ENCODE data around the gene RASSF3. TPM values are rescaled to one million over a fixed set of nuclear protein-coding genes. Genes with fewer than 3 reads are reported as not detected.

RASSF3 gene
- total RNA-seq, 2 donors from 2014 or later, result 13.5 to 21.3 TPM

DNA sequence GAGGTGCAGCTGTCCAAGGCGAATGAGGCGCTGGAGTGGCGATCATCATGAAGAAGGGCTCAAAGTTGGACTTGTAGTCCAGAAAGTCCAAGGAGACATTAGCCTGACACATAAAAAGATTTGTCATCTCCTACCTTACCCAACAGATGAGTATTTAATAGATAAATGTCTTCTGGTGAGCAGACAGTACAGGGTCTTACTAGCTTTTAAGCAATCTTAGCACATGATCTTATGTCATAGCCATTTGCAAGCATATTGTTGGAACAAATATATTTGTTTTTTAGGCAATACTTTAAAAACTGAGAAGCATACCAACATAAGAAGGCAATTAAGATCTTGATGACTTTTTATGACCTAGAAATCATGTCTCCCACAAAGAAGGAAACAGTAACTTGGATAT is 132.9 kb downstream of the RASSF3 start:
- Histone ChIP-seq H3K27me3 (no peaks in the 10 kb centered on the region), H3K4me1 (peaks cover 14% of the 10 kb centered on the region), H3K4me3 (no peak overlapping the region), H3K27ac (no peak overlapping the region), H3K36me3 (replicated peaks in 1 of 2; ENCODE audit: insufficient read depth in 1 of 2, low read depth in 2 of 2) (peaks cover 0 to 7% of the 10 kb centered on the region in 2 donors), H3K9me3 (no peaks in the 10 kb centered on the region)
- WGBS, 2 donors, result 100% methylated on average over 3 of the region's 3 CpGs
- intact Hi-C loops (cut with DNase I), result no loop called here
- DNase-seq (no peak), ATAC-seq (no peak)
- TF ChIP-seq CTCF (IDR thresholded peaks at IDR 0.05) (no peak), POLR2A (IDR thresholded peaks at IDR 0.05) (no peak)

- Histone ChIP-seq H3K27me3 (no peaks in the 10 kb centered on the region), H3K4me1 (peaks cover 14% of the 10 kb centered on the region), H3K27ac (peak overlapping the region in 3 of 4 donors; percentile 53 to 74 (median 58)), H3K9me3 (no peaks in the 10 kb centered on the region), H3K4me3 (no peak overlapping the region), H3K36me3 (replicated peaks in 1 of 2; ENCODE audit: insufficient read depth in 1 of 2, low read depth in 2 of 2) (no peaks in the 10 kb centered on the region)
- peak; percentile 69 for ATAC-seq
- intact Hi-C loops (cut with DNase I), result no loop called here
- 52 to 54% methylated on average over 5 of the region's 5 CpGs for whole genome bisulfite sequencing, 2 donors
- DNase-seq, result no peak
- TF ChIP-seq POLR2A (IDR thresholded peaks at IDR 0.05) (no peak), CTCF (IDR thresholded peaks at IDR 0.05) (no peak)
These were observed 134.3 kb downstream of the RASSF3 start for GRCh38 chr12:64744422-64745258.

DNA sequence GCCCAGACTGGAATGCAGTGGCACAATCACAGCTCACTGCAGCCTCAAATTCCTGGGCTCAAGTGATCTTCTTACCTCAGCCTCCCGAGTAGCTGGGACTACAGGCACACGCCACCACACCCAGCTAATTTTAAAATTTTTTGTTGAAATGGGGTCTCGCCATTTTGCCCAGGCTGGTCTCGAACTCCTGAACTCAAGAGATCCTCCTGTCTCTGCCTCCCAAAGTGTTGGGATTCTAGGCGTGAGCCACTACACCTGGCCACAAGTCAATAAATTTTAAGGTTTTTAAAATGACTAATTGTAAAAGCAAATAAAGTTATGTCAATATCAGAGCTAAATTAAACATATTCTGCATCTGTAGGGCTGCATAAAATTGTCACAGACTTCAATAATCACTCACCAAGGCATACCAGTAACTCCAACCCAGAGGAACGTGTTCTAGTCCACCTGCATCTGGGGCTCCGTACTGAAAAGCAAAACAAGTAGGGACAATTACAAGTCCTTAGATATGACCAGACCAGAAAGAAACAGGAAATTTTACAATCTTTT is 135.0 kb downstream of the RASSF3 start:
- no peak for TF ChIP-seq CTCF (IDR thresholded peaks at IDR 0.05)
- intact Hi-C loops (cut with DNase I), result no loop called here
- 72 to 78% methylated on average over 7 of the region's 7 CpGs for WGBS, 2 donors

GRCh38 chr12:64745980-64746379 is 135.7 kb downstream of the RASSF3 start:
- ATAC-seq (no peak), DNase-seq (no peak)
- Histone ChIP-seq H3K36me3 (replicated peaks in 1 of 2; ENCODE audit: insufficient read depth in 1 of 2, low read depth in 2 of 2) (peaks cover 0 to 3% of the 10 kb centered on the region in 2 donors), H3K27ac (no peak overlapping the region), H3K9me3 (no peaks in the 10 kb centered on the region), H3K27me3 (no peaks in the 10 kb centered on the region), H3K4me1 (peaks cover 14% of the 10 kb centered on the region), H3K4me3 (no peak overlapping the region)
- TF ChIP-seq CTCF (IDR thresholded peaks at IDR 0.05) (no peak), POLR2A (IDR thresholded peaks at IDR 0.05) (no peak)
- intact Hi-C loops (cut with DNase I), result no loop called here
- 85 to 98% methylated on average over 2 of the region's 2 CpGs for WGBS, 2 donors

More for the DNA sequence above, 135.0 kb downstream of the RASSF3 start:
- H3K36me3 ChIP-seq (replicated peaks in 1 of 2; ENCODE audit: insufficient read depth in 1 of 2, low read depth in 2 of 2), result peaks cover 0 to 1% of the 10 kb centered on the region in 2 donors
- no peak overlapping the region for H3K4me3 ChIP-seq
- no peaks in the 10 kb centered on the region for H3K9me3 ChIP-seq
- peaks cover 14% of the 10 kb centered on the region for H3K4me1 ChIP-seq
- DNase-seq (peak in 2 of 4 donors; percentile 13 to 18), ATAC-seq (no peak)
- peak overlapping the region in 2 of 4 donors; percentile 53 to 74 for H3K27ac ChIP-seq
- H3K27me3 ChIP-seq, result no peaks in the 10 kb centered on the region

Data from body of pancreas (tissue), 4 donors.